ENCODE measurements around the gene NKTR.

NKTR gene

GRCh38 chr3:42662037-42662812 lies 61.7 kb downstream of the NKTR start:
- DNase-seq (ENCODE audit: low read depth in 2 of 2): no peak

- DNase-seq (ENCODE audit: low read depth in 2 of 2): no peak
Observed at GRCh38 chr3:42662813-42663535, 62.5 kb downstream of the NKTR start.

DNA sequence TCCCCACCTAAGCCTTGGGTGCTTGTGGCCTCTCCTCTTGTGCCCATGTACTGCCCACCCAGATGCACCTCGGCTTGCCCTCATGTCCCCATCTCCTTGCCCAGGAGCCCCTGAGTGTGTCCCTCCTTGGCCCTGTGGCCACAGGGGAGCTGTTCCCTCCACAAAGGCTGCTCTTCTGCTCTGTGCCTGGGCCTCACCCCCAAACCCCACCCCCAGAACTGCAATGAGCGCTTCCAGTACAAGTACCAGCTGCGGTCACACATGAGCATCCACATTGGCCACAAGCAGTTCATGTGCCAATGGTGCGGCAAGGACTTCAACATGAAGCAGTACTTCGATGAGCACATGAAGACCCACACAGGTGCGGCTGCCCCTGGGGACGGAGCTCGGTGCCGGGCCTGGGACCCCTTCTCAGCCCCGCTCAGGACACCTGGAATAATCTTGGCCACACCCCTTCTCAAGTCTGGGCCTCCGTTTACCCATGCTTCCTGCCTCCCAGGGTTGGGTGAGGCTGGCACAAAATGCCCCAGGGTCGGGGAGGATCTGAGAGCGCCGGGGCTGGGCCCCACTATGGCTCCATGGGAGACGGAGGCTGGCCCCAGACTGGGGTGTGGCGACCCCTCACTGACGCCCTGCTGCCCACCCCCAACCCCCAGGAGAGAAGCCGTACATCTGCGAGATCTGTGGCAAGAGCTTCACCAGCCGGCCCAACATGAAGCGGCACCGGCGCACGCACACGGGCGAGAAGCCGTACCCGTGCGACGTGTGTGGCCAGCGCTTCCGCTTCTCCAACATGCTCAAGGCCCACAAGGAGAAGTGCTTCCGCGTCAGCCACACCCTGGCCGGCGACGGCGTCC lies 63.3 kb downstream of the NKTR start:
- no peak for DNase-seq (ENCODE audit: low read depth in 2 of 2)

DNA sequence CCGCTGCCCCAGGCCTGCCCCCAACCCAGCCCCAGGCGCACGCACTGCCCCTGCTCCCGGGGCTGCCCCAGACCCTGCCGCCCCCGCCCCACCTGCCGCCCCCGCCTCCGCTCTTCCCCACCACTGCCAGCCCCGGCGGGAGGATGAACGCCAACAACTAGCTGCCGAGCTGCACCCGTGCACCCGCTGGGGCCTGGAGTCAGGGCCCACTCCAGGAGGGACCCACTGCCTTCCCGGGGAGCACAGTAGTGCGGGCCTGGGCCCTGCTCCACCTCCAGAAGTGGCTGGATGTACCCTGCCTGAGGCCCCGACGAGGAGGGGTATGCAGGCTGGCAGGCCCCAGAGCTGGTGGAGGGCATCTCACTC lies 63.9 kb downstream of the NKTR start:
- no peak for DNase-seq (ENCODE audit: low read depth in 2 of 2)

GRCh38 chr3:42665050-42665878 lies 64.8 kb downstream of the NKTR start:
- no peak for DNase-seq (ENCODE audit: low read depth in 2 of 2)

GRCh38 chr3:42666022-42666421 lies 65.5 kb downstream of the NKTR start:
- no peak for DNase-seq (ENCODE audit: low read depth in 2 of 2)

DNA sequence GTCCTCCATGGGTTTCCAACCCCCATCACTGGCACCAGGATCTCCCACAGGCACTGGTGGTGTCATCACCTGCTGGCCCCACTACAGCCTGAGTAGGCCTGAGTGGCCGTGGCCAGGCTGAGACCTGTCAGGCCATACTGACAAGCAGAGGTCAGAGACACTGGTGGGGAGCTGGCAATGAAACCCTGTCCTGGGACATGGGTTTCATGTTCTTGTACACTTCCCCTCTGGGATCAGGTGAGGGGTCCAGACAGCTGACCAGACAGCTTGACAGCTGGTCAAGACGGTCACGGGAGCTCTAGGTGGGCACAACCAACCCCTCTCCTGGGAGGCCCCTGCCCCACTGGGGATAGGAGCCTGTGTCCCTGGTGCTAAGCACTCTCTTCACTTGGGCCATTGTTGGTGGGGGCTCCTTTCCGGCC lies 66.1 kb downstream of the NKTR start:
- DNase-seq (ENCODE audit: low read depth in 2 of 2): no peak

DNA sequence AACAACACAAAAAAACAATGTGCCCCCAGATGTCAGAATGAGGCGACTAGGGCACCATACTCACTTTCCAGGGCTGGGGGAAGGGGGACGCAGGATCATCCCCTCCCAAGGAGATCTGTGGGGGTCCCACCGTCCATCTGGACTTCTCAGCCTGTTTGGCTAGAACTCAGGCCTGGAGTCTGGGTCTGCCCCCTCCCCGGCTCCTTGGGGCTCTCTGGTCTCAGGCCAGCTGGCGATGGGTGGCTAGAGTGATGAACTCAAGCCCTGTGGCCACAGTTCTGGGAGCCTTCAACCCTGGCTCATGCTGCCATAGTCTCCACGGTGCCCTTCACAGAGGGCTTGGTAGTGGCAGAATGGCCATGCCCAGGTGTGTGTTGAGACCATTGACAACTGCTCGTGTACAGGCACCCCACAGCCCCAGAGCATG lies 66.6 kb downstream of the NKTR start:
- DNase-seq (ENCODE audit: low read depth in 2 of 2): no peak

DNA sequence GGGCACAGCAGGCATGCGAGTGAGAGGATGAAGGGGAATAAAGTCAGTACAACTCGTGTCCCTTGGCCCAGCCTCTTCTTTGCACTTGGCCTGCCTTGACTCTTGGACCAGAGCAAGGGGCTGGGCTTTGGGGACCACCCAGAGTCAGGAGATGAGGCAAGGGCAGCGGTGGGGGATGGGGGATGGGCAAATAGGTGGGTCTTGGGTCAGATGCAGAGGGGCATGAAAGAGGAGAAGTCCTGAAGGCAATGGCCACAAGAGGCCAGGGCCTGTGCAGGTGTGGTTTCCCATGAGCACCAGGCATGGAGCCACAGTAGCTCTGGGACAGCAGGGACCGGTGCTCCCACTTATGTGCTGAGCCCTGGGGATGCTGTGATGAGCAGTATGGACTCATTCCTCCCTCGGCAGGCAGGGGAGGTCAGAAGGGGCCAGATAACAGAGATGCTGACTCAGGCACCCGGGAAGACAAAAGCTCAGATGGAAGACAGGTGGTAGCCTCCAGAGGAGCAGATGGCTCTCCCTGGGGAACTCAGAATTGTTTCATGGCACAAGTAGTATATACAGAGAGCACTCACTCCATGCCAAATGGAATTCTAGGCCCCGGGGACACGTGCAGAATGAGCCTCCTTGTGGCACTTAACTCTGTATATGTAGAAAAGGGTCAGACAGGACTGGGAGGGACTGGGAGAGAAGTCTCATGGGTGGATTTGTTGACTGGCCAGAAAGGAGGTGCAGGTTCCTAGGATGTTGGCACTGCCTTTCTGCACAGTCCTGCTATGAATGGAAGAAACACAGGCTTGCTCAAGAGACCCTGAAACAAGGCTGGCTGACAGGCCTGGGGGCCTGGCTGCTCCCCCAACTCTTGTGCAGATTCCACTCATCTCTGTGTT lies 67.3 kb downstream of the NKTR start:
- no peak for DNase-seq (ENCODE audit: low read depth in 2 of 2)

GRCh38 chr3:42668413-42668760 lies 67.9 kb downstream of the NKTR start:
- DNase-seq (ENCODE audit: low read depth in 2 of 2): no peak

- DNase-seq (ENCODE audit: low read depth in 2 of 2): no peak
Observed at GRCh38 chr3:42668793-42669217, 68.3 kb downstream of the NKTR start.

DNA sequence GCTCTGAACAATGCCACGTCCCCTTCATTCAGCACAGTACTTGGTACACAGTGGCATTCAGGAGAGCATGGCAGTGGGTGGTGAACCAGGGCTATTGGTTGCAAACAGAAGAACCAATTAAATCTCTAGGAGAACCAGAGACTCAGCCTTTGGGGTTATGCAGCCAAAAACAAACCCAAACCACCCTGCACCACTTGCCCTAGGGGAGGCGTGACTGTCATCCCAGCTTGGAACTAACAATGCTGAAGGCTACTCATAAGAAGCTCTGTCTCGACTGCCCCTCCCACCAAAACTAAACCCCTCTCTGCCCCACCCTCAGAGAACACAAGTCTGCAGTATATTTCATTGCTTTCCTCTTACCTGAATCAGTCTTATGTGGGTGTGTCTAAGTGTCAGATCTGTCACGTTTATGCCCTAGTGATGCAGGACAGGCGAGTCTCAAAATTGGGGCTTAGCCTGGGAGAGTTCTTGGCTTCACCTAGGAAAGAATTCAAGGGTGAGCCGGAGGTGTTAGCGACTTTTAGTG lies 69.6 kb downstream of the NKTR start:
- no peak for DNase-seq (ENCODE audit: low read depth in 2 of 2)

GRCh38 chr3:42670670-42671069 lies 70.2 kb downstream of the NKTR start:
- no peak for DNase-seq (ENCODE audit: low read depth in 2 of 2)

DNA sequence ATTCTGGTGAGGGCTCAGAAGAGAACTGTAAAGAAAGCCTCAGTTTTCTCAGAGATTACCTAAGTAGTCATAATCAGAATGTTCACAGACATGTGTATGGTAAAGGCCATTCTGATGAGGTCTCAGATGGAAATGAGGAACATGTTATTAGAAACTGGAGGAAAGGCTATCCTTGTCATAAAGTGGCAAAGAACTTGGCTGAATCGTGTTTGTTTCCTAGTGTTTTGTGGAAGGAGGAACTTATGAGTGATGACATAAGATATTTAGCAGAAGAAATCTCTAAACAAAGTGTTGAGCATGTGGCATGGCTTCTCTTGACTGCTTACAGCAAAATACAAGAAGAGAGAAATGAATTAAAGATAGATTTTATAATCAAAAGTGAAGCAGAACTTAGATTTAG lies 72.0 kb downstream of the NKTR start:
- DNase-seq (ENCODE audit: low read depth in 2 of 2): no peak

DNA sequence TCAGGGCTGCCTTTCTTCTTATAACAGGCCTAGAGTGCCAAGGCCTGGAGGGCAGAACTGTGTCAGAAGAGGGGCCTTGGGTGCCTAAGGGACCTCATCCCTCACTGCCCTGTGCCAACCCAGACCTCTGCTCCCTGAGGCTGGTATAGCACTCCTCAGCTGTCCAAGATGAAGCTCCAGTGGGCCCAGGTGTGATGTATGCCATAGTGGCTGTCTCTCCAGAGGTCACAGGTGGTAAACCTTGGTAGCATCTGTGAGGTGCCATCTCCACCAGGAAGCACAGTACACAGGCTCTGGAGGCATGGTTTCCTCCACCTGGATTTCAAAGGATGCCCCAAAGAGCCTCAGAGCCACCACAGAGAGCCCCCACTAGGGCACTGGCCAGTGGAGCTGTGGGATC lies 72.6 kb downstream of the NKTR start:
- no peak for DNase-seq (ENCODE audit: low read depth in 2 of 2)

- DNase-seq (ENCODE audit: low read depth in 2 of 2): no peak
Observed at GRCh38 chr3:42674146-42674545, 73.7 kb downstream of the NKTR start.

DNA sequence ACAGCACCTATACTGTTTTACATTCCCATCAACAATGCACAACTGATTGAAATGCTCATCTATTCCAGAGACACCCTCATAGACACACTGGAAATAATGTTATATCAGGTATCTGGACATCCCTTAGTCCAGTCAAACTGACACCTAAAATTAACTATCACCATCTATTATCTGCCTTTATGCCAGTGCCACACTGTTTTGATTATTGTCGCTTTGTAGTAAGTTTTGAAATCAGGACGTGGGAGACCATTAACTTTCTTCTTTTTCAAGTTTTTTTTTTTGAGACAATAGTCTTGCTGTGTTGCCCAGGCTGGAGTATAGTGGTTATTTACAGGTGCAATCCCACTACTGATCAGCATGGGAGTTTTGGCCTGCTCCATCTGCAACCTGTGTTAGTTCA lies 75.4 kb downstream of the NKTR start:
- DNase-seq (ENCODE audit: low read depth in 2 of 2): no peak

DNA sequence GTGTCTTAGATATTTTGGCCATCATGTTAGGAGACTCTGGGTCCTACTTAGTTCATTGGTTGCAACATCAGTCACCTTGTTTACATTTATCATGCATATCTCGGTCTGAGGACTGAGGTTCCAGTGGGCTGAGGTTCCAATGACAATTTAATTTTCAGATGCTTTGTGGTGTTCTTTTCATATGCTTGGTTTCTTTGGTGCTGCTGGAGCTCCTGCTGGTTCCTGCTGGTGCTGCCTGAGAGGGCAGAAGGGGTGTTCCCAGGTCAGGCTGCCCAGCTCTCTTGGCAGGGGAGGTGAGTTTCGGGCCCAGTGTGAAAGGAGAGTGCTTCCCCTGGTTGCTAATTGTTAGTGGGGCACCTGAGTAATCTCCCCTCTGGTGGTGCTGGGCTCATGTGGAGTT lies 78.0 kb downstream of the NKTR start:
- no peak for DNase-seq (ENCODE audit: low read depth in 2 of 2)

- no peak for DNase-seq (ENCODE audit: low read depth in 2 of 2)
Observed at GRCh38 chr3:42680271-42680670, 79.8 kb downstream of the NKTR start.

DNA sequence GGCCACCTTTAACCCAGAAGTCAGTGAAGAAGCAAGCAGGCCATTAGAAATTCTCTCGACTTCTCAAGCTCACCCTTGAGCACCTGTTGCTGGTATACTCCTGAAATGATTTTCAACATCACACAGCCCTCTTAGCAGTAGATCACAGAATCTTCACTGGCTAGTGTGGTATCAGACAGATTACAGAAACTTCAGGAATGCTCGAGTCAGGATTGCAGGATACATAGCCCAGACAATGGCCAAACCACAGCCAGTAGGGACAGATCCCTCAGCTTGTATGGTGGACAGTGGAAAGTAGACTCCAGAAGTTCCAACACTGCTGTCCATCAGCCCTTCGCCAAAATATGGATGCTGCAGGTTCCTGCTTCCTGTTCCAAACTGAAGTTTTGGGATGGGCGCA lies 80.3 kb downstream of the NKTR start:
- no peak for DNase-seq (ENCODE audit: low read depth in 2 of 2)

Measured in stimulated activated CD8-positive, alpha-beta memory T cell treated with anti-CD3 and anti-CD28 coated beads, Interleukin-2, amount 100 ng/mL, for 48 hours (primary cell).